GM12865 (cell line): ENCODE data around the gene PKDREJ.

Experiments
- DNase-seq: peaks from one replicate; pipeline ENCODE4 v3.0.0; 2010; ENCODE audit warnings: low read depth
- H3K4me3 ChIP-seq: 2 replicates; pipeline ENCODE4 v1.5.1; 2011; ENCODE audit warnings: mild to moderate bottlenecking, low read depth, low read length, control low read depth
- TF ChIP-seq, protein P1 (sequence below): IDR thresholded peaks from 2 replicates; pipeline ENCODE4 v1.5.1; 2011; ENCODE audit warnings: low read length, control low read depth, low read depth, inconsistent platforms; ENCODE audit not compliant: insufficient read depth; ENCODE audit errors: missing control alignments

PKDREJ gene

DNA sequence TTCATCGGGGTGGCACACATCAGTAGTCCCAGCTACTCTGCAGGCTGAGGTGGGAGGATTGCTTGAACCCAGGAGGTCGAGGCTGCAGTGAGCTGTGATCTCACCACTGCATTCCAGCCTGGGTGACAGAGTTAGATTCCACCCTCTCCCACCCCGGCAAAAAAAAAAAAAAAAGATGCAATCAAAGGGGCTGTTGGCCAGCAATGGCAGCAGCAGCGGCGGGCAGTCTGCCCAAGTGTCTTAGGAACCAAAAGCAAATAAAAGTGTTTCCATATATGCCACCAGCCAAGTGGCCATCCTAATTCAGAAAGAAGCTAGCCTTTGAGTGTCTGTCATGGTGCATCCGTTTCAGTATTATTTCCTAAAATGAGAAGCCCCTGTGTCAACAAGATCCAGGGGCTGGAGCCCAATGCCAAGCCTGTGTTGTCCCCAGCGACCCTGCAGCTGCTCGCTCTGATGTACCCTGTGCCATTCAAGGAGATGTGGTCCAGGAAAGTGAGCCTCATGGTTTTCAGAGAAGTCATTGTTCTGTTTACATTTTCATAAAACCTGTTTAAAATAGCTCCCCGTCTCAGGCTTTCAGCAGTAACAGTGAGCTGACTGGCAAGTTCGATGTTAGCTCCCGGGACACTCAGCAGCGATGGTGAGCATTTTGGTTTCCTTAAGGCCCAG, 25.6 kb downstream of the PKDREJ start:
- TF ChIP-seq, protein P1, sequence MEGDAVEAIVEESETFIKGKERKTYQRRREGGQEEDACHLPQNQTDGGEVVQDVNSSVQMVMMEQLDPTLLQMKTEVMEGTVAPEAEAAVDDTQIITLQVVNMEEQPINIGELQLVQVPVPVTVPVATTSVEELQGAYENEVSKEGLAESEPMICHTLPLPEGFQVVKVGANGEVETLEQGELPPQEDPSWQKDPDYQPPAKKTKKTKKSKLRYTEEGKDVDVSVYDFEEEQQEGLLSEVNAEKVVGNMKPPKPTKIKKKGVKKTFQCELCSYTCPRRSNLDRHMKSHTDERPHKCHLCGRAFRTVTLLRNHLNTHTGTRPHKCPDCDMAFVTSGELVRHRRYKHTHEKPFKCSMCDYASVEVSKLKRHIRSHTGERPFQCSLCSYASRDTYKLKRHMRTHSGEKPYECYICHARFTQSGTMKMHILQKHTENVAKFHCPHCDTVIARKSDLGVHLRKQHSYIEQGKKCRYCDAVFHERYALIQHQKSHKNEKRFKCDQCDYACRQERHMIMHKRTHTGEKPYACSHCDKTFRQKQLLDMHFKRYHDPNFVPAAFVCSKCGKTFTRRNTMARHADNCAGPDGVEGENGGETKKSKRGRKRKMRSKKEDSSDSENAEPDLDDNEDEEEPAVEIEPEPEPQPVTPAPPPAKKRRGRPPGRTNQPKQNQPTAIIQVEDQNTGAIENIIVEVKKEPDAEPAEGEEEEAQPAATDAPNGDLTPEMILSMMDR, result no peak
- no peak overlapping the region for H3K4me3 ChIP-seq
- no peak for DNase-seq

DNA sequence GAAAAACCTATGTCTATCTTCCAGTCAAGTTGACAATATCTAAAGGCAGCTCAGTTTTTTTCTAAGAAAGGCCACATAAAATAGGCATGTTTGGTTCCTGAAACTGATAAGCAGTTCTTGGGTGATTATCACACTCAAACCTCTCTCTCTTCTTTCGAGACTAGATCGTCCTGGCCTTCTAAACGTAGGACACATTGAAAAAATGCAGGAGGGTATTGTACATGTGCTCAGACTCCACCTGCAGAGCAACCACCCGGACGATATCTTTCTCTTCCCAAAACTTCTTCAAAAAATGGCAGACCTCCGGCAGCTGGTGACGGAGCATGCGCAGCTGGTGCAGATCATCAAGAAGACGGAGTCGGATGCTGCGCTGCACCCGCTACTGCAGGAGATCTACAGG, 28.2 kb downstream of the PKDREJ start:
- DNase-seq, result no peak
- TF ChIP-seq, protein P1, result no peak
- no peak overlapping the region for H3K4me3 ChIP-seq

DNA sequence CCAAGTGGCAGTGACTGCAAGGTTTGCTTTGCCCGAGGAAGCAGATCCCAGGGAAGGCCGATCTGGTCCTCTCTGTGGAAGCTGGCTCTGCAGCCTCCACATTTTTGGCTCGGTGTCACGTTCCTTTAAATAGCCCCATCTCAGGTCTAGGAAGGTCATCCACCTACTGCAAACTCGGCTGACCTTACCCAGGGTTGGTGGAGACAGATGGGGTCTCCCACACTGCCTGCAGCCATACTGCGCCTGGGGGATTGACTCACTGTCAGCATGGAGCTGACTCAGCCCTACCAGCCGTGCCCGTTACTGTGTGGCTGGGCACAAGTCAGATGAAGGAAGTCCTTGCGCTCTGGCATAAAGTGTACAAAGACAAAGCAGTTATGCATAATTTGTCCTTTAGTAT, 29.9 kb downstream of the PKDREJ start:
- H3K4me3 ChIP-seq, result no peak overlapping the region

DNA sequence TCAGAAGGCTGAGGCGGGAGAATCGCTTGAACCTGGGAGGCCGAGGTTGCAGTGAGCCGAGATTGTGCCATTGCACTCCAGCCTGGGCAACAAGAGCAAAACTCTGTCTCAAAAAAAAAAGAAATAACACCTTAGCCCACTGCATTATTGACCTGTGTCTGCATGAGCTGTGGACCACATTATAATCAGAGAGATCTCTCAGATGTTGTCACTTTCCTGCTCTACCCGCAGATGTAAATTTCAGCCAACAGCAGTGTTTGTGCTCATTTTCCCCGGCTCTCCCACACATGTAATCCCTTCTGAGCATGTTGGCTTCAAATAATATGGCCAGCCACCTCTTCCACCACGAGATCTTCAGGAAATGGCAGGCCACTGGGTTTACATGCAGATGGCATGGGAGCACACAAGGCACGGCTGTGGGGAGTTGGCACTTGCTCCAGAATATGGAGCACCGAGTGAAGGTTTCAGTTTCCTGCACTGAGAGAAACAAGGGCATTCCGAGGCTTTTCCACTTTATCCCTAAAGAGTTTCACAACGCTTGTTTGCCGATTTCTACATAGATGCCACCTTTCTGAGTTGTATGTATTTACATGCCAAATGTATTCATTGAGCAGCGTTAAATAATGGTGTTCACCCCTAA, 32.8 kb downstream of the PKDREJ start:
- TF ChIP-seq, protein P1, result no peak
- no peak for DNase-seq
- H3K4me3 ChIP-seq, result no peak overlapping the region

More for the DNA sequence above, 29.9 kb downstream of the PKDREJ start:
- DNase-seq, result no peak
- TF ChIP-seq, protein P1, result no peak

DNA sequence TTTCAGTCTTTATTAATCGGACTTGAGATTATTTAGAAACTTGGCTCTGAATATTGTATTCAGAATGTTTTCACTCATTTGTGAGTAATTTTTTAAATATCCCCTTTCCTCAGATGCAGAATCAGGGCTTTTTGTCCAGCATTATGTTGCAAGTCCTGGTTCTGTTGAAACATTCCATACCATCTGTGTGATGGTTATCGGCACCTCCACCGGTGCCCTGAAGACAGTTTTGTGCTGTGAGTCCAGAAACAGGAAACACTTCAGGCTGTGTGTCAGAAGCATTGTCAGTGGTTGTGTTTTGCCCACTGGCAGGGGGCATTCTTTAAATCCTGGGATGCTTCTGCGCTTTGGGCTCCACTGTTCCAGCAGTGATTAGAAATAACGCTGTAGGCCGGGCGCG, 33.4 kb downstream of the PKDREJ start:
- TF ChIP-seq, protein P1, result no peak
- no peak overlapping the region for H3K4me3 ChIP-seq
- DNase-seq, result no peak

DNA sequence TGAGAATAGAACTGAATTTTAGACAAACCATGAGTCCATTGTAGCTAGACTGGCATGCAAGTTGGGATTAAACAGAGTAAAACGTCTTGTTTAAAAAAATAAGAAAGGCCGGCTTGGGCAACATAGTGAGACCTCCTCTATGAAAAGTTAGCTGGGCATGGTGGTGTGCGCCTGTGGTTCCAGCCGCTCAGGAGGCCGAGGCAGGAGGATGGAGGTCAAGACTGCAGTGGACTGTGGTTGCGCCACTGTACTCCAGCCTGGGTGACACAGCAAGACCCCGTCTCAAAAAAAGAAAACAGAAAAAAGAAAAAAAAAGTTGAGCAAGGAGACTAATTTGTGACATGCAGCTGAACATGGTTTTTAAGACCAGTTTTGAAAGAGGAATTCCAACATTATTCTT, 36.6 kb downstream of the PKDREJ start:
- TF ChIP-seq, protein P1, result no peak
- no peak for DNase-seq
- H3K4me3 ChIP-seq, result no peak overlapping the region
